Heart left ventricle (tissue), 13 donors: ENCODE data around the gene RAI1.

ENCODE experiments used
- CTCF ChIP-seq, 12 donors: fragments of 200-600 bp; sonication (generic) in 4 of 12; IDR thresholded peaks; one replicate each; pipeline versions ENCODE4 v1.5.0 to v1.8.0; 2018 to 2022; ENCODE audit warnings: antibody characterized with exemption in 12 of 12, mild to moderate bottlenecking in 5 of 12
- POLR2A ChIP-seq, 2 donors: fragments of 450-650 bp; IDR thresholded peaks; one replicate each; pipeline ENCODE4 v1.6.1; 2017; ENCODE audit warnings: antibody characterized with exemption in 2 of 2, mild to moderate bottlenecking in 2 of 2, moderate library complexity in 2 of 2
- donor health status: ischemic (EF 13 %, LVEDD 7.1; RV severe dilation, severe dysfunction).
- donor health status: DM: no; HTN: yes; CAD: no.
- donor health status: DM: no; HTN: no; CAD: no.
- donor health status: ischemic (EF 25% LVEDD 6.9; RV normal size, moderate dysfunction).
- donor health status: ischemic (EF 25% LVEDD 5.7; RV mildly dilated, moderate dysfunction).
- donor health status: ischemic (EF 35%, LVEDD 5.7; RV mildly dilated, moderate dysfunction).
- donor health status: nonischemic (EF 11% LVEDD 7.7; RV severe dilation, severe dysfunction).
- donor health status: DM: yes; HTN: yes; CAD: no.
- donor health status: PGD.
- donor health status: ischemic (EF 29% LVEDD 5.4; RV normal size, mild dysfunction).
- donor health status: nonischemic (EF 23%, LVEDD 6.1; RV moderate dilation, normal function).

- TF ChIP-seq CTCF (IDR thresholded peaks at IDR 0.05) = no peak
- TF ChIP-seq POLR2A (IDR thresholded peaks at IDR 0.05) = no peak
Observed at GRCh38 chr17:17716837-17717523, 35.7 kb downstream of the RAI1 start.
